Measurements from ENCODE around the gene LENG9.
"Not testable (repeated sequence)": the region's sequence is repeated elsewhere in the genome, so short reads cannot be mapped to it uniquely, and the experiment has no call there.

Gene LENG9

DNA sequence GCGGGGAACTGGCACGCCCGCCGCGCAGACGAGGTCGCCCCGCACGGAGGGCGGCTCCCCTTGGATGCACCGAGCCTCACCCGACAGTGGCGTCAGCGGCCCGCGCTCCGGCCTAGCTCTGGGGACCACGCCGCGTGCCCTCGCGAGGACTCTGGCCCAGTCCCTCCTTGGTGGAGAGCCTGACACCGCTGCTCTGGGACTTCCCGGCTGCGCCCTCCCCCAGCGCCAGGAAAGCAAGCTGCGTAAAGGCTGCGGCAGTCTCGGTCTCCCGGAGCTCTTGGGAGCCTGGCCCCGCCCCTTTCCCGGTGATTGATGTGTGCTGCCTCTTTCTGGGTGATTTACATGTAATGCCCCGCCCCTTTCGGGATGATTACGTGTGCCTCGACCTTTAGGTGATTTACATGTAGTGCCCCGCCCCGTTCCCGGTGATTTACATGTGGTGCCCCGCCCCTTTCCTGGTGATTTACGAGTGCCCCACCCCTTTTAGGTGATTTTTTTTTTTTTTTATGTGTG is at the start of gene LENG9:
LENG9 (minus strand) TSS at position 248 of the 513 bp plus-strand sequence. CDS start 252 bp downstream, outside the sequence.
- DNase-seq: peak in 55 of 56 donors; percentile 46 to 98 (median 90)

DNA sequence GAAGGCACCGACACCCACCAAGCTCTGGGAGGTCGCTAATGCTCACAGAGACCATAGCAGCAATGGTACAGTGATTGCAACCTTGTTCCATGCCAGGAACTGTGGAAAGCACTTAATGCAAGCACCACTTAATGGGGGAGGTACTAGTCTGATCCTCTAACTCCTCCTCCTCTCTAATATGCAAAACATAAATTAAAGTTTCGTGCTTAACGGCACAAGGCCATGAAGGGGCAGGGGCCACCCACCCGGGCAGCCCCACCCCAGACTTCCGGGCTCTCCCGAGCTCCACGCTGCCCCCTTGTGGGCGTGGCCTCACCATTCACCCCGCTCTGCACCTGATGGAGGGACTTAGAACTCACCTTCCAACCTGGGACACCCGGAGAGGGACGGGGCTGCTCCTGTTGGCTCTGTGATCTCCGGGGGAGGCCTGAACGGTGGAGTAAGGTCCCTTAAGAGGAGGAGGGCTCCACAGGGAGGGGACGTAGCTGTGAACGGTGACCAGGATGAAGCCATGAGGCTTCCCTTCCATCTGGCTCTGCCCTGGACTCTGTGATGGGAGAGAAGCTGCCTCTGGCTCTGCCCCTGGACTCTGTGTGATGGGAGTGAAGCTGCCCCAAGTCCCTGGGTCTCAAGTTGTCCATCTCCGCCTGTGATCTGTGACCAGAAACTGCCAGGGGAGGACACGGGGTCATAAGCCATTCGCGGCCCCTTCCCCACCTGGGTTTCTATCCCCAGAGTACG is 45.8 kb upstream of the LENG9 start:
- not testable (repeated sequence) for DNase-seq

DNA sequence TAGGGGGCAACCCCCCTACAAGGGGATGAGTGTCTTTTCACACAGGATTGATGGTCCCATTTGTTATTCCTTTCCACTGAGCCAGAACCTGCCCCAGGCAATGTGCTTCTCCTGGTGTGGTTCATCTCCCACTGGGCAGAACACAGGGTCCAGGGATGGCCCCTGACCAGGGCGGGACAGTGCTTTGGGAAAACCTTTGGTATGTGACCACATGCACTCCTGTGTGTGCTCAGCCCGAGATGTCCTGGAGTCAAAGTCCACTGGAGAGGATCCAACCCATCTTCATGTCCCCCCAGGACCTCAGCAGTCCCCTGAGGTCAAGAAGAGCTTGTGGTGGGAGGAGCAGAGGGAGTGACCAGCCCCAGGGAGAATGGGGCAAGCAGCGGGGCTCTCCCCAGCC is 44.9 kb upstream of the LENG9 start:
- DNase-seq: not testable (repeated sequence)

DNA sequence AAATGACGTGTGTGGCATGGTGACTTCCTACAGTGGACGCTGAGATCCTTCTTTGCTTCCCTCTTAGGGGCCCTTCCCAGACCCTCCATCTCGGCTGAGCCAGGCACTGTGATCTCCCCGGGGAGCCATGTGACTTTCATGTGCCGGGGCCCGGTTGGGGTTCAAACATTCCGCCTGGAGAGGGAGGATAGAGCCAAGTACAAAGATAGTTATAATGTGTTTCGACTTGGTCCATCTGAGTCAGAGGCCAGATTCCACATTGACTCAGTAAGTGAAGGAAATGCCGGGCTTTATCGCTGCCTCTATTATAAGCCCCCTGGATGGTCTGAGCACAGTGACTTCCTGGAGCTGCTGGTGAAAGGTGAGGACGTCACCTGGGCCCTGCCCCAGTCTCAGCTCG is 44.2 kb upstream of the LENG9 start:
- no peak for DNase-seq

DNA sequence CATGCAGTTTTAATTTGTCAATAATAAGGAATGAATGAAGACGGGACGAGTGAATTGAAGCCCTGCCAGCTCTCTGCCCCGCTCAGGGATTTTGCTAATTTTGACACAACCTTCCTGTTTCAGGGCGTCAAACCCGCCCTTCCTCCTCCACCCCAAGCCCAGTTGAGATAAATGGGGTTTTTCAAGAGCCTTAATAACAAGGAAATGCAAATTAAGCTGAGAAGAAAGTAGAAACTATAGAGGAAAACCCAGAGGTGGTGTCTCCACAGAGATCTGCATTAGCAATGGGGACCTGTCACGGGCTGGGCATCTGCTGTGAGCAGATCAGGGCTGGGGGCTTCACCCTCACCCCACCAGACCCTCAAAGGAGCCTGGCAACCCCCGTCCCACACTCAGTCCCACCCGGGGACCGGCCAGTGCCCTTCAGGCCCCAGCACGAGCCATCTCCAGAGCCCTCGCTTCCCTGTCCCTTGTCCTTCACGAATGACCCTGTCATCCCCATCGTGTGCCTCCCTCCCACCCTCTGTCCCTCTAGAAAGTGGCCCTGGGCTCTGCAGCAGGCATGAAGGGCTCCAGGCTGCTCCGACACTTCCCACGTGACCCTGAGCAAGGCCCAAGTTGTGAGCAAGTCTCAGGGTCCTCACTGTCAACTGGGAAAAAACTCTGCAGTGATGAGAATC is 43.6 kb upstream of the LENG9 start:
- not testable (repeated sequence) for DNase-seq

DNA sequence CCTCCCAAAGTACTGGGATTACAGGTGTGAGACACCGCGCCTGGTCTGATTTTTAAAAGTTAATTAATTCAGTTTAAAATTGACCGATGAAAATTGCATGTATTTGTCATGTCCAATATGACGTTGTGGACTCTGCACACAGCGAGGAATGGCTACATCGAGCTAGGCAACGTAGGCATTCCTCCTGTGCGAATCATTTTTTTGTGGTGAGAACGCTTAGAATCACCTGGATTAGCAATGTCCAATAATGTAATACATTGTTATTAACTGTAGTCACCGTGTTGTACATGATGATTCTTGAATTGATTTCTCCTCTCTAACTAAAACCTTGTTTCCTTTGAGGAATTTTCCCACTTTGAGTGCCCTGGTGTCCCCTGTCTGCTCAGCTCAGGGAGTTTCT is 42.5 kb upstream of the LENG9 start:
- DNase-seq: no peak

DNA sequence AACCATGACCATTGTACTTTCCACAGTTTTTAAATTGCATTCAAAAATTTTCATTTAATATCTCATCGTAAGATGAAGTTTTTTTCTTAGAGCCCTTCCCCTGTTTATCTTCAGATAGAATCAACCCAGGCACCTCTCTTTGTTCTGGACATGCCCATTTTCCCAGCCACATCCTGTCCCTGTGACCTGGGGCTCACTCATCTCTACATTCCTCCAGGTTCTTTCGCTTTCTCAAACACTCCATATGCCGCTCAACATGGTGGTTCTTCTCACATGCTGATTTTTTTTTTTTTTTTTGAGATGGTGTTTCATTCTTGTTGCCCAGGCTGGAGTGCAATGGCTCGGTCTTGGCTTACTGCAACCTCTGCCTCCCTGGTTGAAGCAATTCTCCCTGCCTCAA is 42.0 kb upstream of the LENG9 start:
- not testable (repeated sequence) for DNase-seq

DNA sequence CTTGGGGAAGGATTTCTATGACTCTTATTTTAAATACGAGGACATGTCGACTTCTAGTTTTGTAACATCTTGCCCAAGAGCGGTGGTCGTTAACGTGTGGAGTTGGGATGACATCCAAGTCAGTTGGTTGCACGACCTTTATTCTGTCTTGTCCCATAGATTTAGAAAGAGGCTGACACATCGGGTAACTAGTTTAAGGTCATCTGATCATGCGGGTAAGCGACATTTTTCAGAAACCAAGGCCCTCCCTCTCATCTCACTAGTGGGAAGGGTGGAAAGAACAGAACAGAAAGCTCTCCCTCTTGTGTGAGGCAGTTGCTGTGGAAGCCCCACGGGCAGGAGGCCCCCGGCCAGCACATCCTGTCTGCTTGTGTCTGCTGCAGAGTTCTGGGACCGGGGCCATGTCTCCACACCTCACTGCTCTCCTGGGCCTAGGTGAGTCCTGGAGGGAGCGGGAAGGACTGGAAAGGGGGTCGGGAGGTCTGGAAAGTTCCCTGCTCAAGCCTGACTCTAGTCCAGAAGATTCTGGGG is 39.0 kb upstream of the LENG9 start, which contains the start of gene LAIR2:
LAIR2 (plus strand) TSS at position 314 of the 531 bp plus-strand sequence; CDS start at position 402, 88 bp downstream.
- no peak for DNase-seq

DNA sequence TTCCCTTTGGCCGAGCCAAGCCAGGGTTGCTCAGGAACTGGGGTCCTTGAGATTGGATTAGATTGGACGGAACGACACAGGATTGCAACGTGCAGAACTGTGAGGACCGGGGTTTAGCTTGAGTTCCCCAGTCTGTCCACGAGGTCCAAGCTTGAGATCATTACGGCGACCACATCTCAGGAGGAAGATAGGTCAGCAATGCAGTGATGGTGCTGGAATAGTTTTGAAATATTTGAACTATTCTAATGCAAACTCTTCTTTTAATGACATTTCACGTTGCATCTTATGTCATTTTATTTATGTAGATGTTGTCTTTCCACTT is 34.8 kb upstream of the LENG9 start:
- not testable (repeated sequence) for DNase-seq

DNA sequence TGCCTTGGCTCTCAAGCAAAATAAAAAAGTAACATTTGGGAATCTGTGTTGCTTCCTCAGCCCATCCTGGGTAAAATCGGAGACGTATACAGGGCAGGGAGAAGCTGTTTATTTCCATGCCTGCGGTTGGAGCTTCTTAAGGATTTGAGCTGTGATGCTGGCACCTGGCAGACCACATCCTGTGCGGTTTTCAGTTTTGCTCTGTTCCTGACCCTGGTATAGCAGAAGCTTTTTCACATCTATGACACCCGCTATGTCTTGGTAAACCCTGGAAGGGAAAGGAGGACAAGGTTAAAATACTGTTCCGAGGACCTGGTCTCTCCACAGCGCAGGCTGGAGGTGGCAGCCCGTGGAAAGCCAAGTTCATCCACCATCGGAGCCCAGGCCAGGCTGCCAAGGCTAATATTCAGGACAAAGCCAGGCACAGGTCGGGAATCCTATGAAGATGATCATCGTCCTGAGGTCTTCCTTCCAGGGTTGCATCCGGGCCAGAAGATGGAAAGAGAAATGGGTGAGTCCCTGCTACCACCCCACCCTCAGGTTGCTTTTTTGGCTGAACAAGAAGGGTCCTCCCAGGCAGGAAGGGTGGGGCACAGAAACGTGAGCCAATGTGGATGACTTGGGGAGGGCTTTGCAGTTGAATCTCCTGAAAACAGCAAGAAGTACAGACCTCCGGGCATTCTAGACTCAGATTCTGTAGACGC is 34.3 kb upstream of the LENG9 start:
- not testable (repeated sequence) for DNase-seq

DNA sequence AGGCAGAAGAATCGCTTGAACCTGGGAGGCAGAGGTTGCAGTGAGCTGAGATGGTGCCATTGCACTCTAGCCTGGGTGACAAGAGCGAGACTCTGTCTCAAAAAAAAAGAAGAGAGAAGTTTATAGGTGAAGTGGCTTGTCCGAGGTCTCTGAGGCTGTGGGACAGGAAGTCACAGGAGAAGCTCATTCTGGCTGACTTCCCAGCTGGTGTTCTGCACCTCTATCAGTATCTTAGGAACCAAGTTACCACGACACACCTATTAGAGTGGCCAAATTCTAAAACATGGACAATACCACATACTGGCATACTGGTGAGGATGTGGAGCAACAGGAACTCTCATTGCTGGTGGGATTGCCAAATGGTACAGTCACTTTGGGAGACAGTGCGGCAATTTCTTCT is 31.7 kb upstream of the LENG9 start:
- not testable (repeated sequence) for DNase-seq

DNA sequence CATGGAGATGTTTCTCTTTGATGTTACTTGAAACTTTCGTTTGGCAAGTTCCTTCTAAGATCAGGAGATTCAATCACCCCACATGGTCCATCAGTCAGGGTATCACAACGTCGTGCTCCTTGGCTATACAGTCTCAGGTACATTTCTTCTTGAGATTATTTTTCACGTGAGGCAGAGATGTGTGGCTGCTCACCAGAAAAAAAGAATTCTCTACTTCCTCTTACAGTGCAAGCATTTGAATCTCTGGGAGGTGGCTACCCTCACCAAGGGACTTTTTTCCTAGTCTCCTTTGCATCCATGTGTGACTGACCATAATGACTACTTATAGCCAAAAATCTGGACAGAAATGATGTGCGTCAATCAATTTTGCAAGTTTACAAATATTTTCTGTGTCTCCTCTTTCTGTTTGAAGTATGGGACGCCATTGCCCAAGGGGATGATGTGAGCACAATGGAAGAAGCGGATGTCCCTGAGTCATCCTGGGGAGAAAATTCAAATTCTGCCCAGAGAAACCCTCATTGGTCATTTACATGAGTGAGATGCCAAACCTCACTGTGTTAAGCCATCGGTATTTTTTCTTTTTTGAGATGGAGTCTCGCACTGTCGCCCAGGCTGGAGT is 30.5 kb upstream of the LENG9 start:
- no peak for DNase-seq

DNA sequence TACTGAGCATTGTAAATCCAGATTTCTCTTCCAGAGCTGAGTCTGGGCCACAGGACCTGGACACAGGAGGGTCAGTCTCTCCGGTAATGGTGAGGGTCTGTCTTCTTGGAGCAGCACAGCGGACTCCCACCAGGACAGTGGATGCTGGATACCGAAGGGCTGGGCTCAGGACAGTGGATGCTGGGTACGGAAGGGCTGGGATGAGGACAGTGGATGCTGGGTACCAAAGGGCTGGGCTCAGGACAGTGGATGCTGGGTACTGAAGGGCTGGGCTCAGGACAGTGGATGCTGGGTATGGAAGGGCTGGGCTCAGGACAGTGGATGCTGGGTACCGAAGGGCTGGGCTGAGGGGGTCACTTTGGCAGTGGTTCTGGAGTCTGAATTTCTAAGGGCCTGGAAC is 29.5 kb upstream of the LENG9 start:
- DNase-seq: not testable (repeated sequence)

DNA sequence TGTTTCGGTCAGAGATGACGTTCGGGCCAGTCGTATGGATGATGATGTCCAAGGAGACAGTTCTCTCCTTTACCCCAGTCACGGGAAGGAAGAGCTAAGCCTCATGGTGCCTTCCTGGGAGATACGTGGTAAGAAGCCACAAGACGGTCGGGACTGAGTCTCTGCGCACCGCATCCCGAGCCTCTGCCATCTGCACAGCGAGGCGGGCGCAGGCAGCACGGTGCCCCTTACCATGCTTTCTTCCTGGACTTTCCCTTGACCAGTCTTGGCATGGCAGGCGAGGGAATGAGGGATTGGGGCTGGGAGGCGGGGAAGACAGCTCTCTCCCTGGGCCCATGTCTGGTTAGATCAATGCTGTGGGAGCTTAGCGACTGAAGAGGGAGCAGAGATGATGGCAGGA is 29.0 kb upstream of the LENG9 start:
- DNase-seq: no peak

DNA sequence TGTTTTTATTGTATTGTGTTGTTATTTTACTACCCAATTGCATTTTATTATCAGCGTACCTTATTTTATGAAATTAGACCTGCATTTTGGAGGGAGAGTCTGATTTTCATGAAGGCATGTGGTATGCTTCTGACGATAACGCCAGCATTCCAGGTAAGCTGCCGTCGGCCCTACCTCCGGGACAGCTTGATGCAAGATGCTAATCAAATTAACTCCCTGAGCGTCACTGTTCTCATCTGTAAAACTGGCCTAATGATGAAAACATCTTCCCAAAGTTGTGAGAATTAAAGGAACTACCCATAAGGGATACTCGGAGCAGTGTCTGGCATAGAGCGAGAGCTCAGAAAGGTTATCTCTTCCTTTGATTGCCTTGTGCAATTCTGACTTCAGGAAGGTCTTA is 26.2 kb upstream of the LENG9 start:
- DNase-seq: no peak

DNA sequence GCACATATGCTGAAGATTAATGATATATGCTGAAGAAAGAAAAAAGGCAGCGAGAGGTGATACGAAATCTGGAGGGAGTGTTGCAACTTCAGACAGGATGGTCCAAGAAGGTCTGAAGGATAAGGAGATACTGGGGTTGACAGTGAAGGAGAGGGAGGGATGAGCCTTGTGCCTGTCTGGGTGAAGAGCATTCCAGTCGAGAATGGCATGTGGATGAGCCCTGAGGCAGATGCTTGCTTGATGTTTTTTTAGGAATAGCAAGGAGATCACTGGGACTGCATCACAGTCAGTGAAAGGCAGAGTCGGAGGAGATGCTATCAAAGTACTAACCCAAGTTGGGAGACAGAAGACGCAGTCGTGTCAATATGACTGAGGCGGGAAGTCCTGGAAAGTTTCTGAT is 25.8 kb upstream of the LENG9 start:
- no peak for DNase-seq

DNA sequence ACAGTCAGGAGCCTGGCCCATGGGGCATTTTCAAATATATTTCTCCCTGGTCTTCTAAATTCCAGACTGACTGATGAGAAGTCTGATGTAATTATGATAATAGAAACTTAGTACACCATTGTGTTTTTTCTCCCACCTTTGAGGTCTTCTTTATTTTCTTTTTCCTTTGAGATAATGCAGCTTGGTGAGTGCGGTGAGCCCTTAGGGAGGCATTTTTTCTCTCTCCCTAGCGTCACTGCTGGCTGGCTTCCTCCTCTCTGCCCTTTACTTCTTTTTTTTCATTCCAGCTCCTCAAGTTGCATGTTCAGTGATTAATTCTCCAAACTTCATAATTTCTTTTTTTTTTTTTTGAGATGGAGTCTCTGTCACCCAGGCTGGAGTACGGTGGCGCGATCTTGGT is 22.3 kb upstream of the LENG9 start:
- DNase-seq: no peak

DNA sequence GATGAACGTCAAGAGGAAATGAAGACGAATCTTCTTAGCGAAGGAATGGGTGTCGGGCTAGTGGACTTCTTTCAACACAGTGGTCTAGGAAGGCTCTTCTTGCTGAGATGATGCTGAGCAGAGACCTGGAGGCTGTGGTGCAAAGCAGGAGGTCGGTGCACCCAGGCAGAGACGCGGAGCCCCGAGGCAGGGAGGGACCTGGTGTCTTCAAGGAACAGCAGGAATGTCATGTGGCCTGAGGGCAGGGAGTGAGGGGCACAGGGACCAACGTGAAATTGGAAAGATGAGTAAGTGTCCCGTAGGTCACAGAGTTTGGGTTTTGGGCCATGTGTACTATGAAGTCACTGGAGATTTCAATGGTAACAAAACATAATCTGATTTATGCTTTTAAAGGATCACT is 20.9 kb upstream of the LENG9 start:
- DNase-seq: no peak

DNA sequence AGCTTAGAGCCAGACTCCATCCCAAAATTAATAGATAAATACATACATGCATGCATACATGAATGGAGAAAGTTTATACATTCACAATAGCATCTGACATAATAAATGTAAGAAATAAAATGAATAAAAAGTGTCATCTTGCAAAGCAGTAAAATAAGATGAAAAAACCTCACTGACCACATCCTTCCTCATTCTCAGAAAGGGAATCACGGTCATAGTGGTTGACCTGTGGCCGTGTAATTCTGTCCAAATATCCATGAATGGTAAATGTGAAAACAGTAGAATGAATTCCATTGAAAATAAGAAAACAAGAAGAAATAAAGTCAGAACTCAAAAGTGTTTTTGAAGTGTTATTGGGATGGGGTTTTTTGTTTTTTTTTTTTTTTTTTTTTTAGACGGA is 19.3 kb upstream of the LENG9 start:
- DNase-seq: no peak

DNA sequence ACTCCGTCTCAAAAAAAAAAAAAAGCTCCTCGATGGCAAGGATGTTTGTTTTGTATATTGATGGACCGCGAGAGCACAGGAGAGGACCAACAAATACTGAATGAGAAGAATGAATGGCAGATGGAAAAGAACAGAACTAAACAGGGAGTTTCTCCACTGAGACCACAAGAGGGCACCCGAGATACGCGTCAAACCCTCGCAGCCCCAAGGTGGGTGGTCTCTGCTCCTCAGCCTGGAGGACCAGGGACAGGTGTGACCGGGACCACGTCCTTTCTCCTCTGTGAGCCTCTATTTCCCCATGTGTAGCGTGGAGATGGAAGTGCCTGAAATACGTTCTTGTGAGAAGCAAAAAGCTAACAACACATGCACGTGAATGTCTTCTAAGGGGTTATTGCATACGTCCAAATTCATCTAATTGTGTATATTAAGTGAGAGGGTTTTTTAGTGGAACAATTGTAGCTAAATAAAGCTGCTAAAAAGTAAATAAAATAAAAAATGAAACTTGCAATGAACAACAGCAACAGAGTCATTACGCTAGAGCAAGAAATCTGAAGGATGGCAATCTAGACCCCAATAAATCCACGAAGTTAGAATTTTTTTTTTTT is 17.9 kb upstream of the LENG9 start:
- peak in 11 of 56 donors; percentile 1 to 32 (median 16) for DNase-seq

DNA sequence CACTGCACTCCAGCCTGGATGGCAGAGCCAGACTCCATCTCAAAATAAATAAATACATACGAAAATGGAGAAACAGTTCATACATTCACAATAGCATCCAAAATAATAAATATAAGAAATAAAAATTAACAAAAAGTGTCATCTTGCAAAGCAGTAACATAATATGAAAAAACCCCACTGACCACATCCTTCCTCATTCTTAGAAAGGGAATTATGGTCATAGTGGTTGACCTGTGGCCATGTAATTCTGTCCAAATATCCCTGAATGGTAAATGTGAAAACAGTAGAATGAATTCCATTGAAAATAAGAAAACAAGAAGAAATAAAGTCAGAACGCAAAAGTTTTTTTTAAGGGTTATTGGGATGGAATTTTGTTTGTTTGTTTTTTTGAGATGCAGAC is 16.5 kb upstream of the LENG9 start:
- DNase-seq: no peak

Data from amygdala (tissue), 56 donors.